DMS79 (cell line): Measurements from ENCODE around the gene RGP1.

Experiments
- DNase-seq: peaks from one replicate; lab custom pipeline; 2025; lab: John Stamatoyannopoulos, UW

The RGP1 gene

DNA sequence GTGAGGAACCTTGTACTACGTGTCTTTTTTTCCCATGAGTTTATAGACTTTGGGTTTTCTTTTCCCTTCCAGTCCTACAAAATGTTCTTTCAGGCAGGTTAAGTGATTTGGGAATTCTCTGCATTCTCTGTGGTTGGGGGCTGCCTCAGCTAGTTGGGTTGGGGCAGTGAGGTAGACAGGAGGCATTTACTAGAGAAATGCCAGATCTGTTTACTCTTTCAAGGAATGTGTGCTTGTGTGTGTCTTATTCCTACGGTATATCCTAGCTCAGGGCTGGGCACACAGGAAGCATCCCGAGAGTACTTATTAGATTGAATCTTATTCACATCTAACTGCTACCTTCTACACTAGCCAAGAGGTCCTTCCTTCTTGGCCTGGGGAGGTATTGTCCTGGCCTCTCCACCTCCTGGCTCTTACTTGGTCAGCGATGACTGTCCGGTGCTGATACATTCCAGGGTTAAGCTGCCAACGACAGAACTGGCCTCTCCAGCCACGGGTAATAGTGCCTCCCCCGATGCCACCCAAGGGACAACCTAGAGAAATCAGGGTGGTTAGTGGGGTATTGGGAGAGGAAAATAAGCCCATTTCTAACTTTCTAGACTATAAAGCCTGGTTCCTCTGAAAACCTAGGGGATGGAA is 5.1 kb upstream of the RGP1 start:
- DNase-seq = no peak

GRCh38 chr9:35745569-35745968 is 3.5 kb upstream of the RGP1 start:
- DNase-seq = no peak

DNA sequence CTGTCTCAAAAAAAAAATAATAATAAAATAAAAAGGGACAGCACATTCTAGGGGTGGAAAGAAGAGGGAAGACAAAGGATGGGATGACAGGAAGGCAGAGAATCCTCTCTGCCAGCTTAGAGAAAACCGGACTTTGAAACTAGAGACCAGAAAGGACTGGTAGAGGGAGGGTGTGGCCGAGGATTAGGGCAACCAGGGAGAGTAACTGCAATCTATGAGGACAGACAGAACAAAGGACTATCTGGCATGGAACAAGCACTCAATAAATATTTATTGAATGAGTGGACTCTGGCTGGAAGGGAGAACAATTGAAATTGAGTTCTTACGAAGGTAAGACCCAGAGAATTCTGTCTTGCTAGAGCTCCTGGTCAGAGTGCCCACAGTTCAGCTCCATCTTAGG is 2.5 kb upstream of the RGP1 start:
- no peak for DNase-seq

- DNase-seq = no peak
These were observed 737 bp upstream of the RGP1 start for GRCh38 chr9:35748242-35748857.

DNA sequence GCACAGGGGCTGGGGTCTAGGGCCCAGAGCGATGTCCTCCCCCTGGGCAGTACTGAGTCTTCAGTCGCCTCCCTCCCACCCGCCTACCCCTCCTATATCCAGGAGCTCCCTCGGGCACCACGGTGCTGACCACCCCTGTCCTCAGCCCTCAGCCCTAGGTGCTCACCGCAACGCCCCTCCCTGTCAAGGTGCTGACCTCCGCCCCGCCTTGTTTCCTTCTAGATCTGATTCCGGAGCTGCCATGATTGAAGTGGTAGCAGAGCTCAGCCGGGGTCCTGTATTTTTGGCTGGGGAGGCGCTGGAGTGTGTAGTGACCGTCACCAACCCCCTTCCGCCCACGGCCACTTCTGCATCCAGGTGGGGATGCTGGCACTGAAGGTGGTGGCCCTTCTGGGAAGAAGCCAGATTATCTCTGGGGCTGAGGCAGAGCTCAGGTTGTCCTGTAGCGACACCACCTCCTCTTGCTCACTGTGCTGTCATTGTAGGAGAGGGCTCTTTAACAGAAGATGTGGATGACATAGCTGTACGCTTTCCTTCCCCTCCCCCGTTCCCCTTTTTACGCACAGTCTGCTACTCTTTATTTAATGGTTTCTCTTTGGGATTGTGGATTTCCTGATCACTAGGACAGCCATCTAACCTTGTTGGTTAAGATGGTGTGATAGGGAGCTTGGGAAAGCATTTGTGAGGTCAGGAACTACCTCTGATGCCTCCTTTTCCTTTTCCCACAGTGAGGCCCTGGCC is 598 bp downstream of the RGP1 start:
- no peak for DNase-seq

DNA sequence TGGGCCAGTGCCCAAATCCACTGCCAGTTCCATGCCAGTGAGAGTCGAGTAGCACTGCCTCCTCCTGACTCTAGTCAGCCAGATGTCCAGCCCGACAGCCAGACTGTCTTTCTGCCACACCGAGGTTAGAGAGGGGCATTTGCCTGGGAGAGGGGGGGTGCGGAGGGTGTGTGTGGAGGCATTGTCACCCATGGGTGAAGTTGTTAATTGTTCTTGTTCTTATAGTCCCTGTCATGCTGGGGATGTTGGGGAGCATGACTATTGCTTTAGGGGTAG is 1.1 kb downstream of the RGP1 start:
- no peak for DNase-seq

DNA sequence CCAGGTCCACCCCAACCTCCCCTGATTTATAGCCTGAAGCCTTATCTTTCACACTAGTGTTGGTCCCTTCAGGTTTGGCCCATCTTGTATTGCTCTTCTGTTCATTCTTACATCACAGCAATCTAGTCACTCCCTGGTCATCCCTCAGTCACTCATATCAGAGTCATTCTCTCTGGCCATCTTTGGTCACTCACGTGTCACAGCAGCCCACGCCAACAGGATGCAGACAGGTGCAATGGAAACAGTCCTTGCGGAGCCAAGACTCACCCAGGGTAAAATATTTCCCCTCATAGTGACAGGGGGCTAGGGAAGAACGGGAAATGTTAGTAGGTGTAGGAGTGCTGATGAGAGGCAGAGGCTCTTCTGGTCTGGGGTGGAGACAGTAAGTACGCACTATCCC is 4.4 kb downstream of the RGP1 start:
- no peak for DNase-seq

- no peak for DNase-seq
These were observed 5.2 kb downstream of the RGP1 start, which contains the start of gene MSMP for GRCh38 chr9:35754264-35754663. Gene MSMP (minus strand): TSS chr9:35754276. CDS start chr9:35754129, 147 bp downstream.

GRCh38 chr9:35755071-35755470 is 6.0 kb downstream of the RGP1 start:
- no peak for DNase-seq

DNA sequence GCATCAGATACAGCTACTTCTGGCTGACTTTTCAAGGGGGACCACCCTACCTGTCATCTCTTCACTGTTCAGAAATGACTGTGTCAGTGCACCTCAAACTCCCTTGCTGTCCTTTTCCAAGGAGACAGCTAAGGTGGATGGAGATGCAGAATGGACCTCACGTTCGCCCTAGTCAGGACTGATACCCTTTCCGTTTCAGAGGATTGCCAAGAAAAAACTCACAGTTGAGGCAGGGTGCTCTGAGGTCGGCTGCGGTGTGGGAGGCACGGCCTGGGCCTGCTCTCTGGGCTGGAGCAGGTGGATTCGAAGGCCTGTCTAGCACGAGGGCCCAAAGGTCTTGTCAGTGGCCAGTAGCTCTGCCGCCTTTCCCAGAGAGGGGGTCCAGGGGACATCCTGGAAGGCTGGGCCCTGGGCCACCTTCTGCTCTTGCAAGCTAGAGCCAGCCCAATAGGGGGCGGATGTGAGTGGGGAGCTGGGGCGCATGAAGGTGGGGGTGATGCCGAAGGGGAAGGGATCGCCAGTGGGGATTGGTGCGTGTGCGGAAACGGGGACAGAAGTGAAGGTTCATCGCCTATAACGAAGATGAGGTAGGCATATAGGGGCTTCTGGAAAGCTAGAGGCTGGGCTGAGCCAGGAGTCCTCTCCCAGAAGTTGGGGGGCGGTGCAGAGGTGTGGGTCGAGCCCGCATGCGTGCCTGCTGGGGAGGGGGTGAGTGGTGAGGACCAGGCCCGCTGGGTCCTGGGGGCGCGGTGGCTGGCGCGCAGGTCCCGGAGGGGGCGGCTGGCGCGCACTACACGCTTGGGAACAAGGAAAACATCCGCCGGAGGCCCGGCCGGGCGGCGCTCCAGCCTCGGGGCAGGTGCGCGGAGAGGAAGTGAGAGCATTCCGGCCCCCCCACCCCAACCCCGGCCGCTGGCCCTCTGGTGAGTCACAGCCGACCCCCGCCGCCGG is 7.5 kb downstream of the RGP1 start:
- peak; percentile 56 for DNase-seq

- DNase-seq = peak; percentile 60
These were observed 8.3 kb downstream of the RGP1 start for GRCh38 chr9:35757226-35757891.

DNA sequence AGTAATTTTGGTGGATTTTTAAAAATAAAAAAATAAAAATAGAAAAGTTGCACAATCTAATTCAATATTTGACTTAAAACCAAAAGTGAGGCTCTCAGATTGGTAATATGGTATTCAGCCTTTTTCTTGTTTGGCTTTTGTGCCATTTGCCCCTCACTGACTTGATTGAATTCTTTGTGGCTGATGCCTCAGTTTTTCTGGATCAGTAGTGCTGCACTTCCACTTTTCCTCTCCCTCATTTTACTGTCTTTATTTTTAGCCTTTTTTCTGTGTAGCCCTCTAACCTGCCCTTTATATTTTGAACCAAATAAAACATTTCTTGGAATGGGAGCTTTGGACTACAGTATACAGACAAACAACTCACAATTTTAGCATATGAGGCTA is 8.8 kb downstream of the RGP1 start:
- no peak for DNase-seq

DNA sequence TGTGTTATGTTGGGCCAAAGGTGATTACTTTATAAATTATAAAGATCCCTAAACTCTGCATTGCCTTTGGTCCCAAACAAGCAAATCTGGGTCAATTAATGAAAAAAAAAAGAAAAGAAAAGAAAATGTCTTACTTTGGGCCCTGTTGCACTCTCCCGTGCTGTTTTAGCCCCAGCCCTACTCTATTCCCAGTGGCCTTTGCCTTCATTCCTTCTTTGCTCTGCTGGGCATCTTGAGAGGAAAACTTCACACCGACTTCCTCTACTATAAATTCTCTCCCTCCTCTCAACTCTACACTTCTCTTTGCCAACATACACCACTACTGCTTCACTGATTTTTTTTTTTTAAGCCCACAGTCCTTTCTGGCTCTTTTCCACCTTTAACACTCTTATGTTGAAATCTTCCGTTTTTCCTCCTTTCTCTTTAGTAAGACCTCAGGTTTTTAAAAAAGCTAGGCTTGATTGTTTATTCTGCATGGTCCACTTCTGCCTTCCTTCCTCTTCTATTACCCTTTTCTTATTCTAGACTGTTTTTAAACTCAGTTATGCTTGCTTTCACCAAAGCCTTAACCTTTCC is 9.5 kb downstream of the RGP1 start:
- no peak for DNase-seq

DNA sequence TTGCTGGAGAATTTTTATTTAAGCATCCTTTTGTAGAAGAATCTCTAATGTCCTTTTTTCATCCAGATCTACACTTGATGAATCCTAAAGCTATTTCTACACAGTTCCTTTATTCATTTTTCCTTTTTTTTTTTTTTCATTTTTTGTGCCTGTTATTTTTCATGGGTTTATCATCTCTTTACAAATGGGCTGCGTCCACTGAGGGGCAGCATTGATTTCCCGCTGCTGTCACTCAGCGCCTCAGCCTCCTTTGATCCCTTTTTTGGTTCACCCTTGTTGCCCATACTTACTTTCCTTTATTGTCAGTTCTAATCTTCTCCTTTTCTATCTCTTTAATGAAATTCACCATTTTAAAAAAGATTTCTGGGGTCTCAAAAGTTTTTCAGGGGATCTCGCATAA is 10.7 kb downstream of the RGP1 start:
- no peak for DNase-seq

GRCh38 chr9:35760651-35761050 is 11.6 kb downstream of the RGP1 start:
- DNase-seq = no peak

- no peak for DNase-seq
These were observed 14.1 kb downstream of the RGP1 start for GRCh38 chr9:35763181-35763580.

DNA sequence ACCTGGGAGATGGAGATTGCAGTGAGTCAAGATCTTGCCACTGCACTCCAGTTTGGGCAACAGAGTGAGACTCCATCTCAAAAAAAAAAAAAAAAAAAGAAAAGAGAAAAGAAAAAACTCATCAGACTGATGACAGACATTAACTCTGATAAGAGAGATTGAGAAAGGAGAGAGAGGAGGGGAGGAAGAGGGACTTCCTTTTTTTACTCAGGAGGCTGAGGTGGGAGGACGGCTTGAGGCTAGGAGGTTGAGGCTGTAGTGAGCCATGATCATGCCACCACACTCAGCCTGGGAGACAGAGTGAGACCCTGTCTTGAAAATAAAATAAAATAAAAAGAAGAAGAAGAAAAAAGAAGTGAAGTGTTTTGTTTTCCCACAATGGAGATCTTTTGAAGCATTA is 14.7 kb downstream of the RGP1 start:
- no peak for DNase-seq

GRCh38 chr9:35766997-35767396 is 17.9 kb downstream of the RGP1 start:
- no peak for DNase-seq

- no peak for DNase-seq
These were observed 18.4 kb downstream of the RGP1 start for GRCh38 chr9:35767458-35767857.

- no peak for DNase-seq
These were observed 20.7 kb downstream of the RGP1 start for GRCh38 chr9:35769763-35770162.

DNA sequence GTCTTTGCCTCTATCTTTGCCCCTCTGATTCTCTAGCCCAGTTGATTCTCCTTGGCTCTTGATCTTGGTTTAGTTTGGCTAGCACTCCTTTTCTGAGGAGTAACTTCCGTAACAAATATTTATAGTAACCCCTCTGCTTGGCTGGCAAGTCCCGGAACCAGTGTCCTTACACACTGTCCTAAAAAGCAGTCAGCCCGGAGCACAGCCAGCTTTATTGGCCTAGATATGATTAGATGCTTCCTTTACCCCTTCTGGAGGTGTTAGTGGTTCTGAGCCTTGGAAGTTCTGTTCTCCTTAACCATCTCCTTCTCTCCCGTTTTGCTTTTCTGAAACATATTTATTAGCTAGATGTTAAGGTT is 22.0 kb downstream of the RGP1 start:
- DNase-seq = no peak

DNA sequence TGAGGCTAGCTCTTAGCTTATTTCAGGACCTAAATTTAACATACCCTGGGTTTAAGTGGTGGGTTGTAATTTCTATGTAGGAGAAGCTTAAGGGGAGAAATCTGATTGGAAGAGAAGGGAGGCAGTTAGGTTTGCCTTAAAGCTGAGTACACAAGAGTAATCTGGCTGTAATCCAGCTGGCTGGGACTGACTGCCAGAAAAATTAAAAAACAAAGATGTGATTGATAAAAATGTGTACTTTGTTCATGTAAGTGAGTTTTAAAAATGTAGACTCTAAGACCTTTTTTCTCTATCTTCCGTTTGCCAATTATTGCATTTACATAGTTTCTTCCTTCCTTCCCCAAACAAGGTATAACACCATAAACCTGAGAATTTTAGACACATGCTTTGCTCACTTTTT is 22.4 kb downstream of the RGP1 start:
- DNase-seq = peak; percentile 32
